Stimulated activated CD8-positive, alpha-beta memory T cell treated with anti-CD3 and anti-CD28 coated beads, Interleukin-12 subunit alpha, Interleukin-12 subunit beta, amount 100 ng/mL, for 4 hours (primary cell): Measurements from ENCODE around the gene TANC1.

Experiments
- DNase-seq: peaks from one replicate; pipeline ENCODE4 v3.0.0-alpha.2; 2020; ENCODE audit warnings: low read depth

TANC1 gene

GRCh38 chr2:159267921-159268320 is 299.5 kb downstream of the TANC1 start:
- no peak for DNase-seq

GRCh38 chr2:159270744-159271379 is 302.4 kb downstream of the TANC1 start:
- DNase-seq: no peak

GRCh38 chr2:159272156-159272555 is 303.7 kb downstream of the TANC1 start:
- DNase-seq: no peak

GRCh38 chr2:159275111-159275510 is 306.7 kb downstream of the TANC1 start:
- no peak for DNase-seq

GRCh38 chr2:159279700-159280099 is 311.3 kb downstream of the TANC1 start:
- DNase-seq: no peak

- no peak for DNase-seq
Measured at GRCh38 chr2:159281002-159281401, 312.6 kb downstream of the TANC1 start.
